H1 (cell line): ENCODE results near the gene SFXN4. TPM values are rescaled to one million over a fixed set of nuclear protein-coding genes. Genes with fewer than 3 reads are reported as not detected.

ENCODE experiments used
- CTCF ChIA-PET: fragments of 300-600 bp; sonication (Branson Sonifier 250); formaldehyde crosslinking; loops from one replicate; lab custom pipeline; 2021; ENCODE audit not compliant: partially characterized antibody; lab: Charles Lee
- POLR2A ChIA-PET: fragments of 300-600 bp; sonication (Branson Sonifier 250); formaldehyde crosslinking; loops from one replicate; lab custom pipeline; 2021; ENCODE audit warnings: inconsistent platforms; ENCODE audit not compliant: partially characterized antibody; lab: Charles Lee
- DNase-seq, 2 experiments: peaks; one replicate each; pipeline versions ENCODE4 v3.0.0 to v3.0.0-alpha.2; 2010 to 2022; ENCODE audit warnings: low spot score in 2 of 2, low read depth in 1 of 2, mixed read lengths in 1 of 2
- FAIRE-seq: peaks from 2 replicates; lab custom pipeline; 2011; peaks lifted over from hg19 to GRCh38; lab: Jason Lieb, UNC
- H2AFZ ChIP-seq: 2 replicates; pipeline ENCODE4 v1.8.1; 2012; ENCODE audit warnings: low read length, inconsistent platforms
- H2AK5ac ChIP-seq: 2 replicates; pipeline ENCODE4 v1.6.1; 2013; ENCODE audit warnings: low read depth, low read length
- H2BK120ac ChIP-seq: replicated peaks from 2 replicates; pipeline ENCODE3; 2013; ENCODE audit warnings: low read depth, low read length, inconsistent platforms
- H2BK12ac ChIP-seq: 2 replicates; pipeline ENCODE4 v1.6.1; 2013; ENCODE audit warnings: low read depth, low read length
- H2BK15ac ChIP-seq: 2 replicates; pipeline ENCODE4 v1.6.1; 2013; ENCODE audit warnings: low read length
- H2BK20ac ChIP-seq: 2 replicates; pipeline ENCODE4 v1.6.1; 2013; ENCODE audit warnings: low read length
- H2BK5ac ChIP-seq: 2 replicates; pipeline ENCODE4 v1.6.1; 2013; ENCODE audit warnings: low read depth, low read length
- H3K14ac ChIP-seq: 2 replicates; pipeline ENCODE4 v1.6.1; 2013; ENCODE audit warnings: inconsistent platforms; ENCODE audit not compliant: insufficient read length
- H3K18ac ChIP-seq: 2 replicates; pipeline ENCODE4 v1.6.1; 2013; ENCODE audit warnings: low read length; ENCODE audit errors: extremely low read depth
- H3K23ac ChIP-seq: 2 replicates; pipeline ENCODE4 v1.6.1; 2013; ENCODE audit warnings: inconsistent platforms; ENCODE audit not compliant: insufficient read length
- H3K23me2 ChIP-seq: 2 replicates; pipeline ENCODE4 v1.6.1; 2013; ENCODE audit warnings: low read depth, low read length
- H3K27ac ChIP-seq: 2 replicates; pipeline ENCODE4 v1.6.1; 2011; ENCODE audit warnings: low read depth, low read length, inconsistent platforms
- H3K27me3 ChIP-seq, 4 experiments: replicated peaks in 1 of 4; 1 replicate in 1 of 4; 2 replicates in 3 of 4; pipeline versions ENCODE4 v1.6.1 to v1.8.1; 2011 to 2013; ENCODE audit warnings: low read length in 3 of 4, mild to moderate bottlenecking in 3 of 4, inconsistent platforms in 2 of 4, mixed read lengths in 2 of 4, moderate library complexity in 1 of 4; ENCODE audit not compliant: control insufficient read depth in 3 of 4, insufficient read depth in 3 of 4; ENCODE audit errors: extremely low read depth in 1 of 4
- H3K36me3 ChIP-seq, 4 experiments: 2 replicates each; pipeline versions ENCODE4 v1.6.1 to v1.8.1; 2011 to 2013; ENCODE audit warnings: mild to moderate bottlenecking in 4 of 4, low read length in 3 of 4, moderate library complexity in 2 of 4, control low read depth in 1 of 4, inconsistent platforms in 1 of 4; ENCODE audit not compliant: insufficient read depth in 4 of 4, control insufficient read depth in 2 of 4
- H3K4ac ChIP-seq: replicated peaks from 2 replicates; pipeline ENCODE3; 2013; ENCODE audit warnings: low read length, low read depth, mixed read lengths, inconsistent platforms; ENCODE audit not compliant: insufficient read length
- H3K4me1 ChIP-seq, 4 experiments: replicated peaks in 1 of 4; 1 replicate in 1 of 4; 2 replicates in 3 of 4; pipeline versions ENCODE4 v1.6.1 to v1.8.1; 2011 to 2013; ENCODE audit warnings: low read length in 3 of 4, inconsistent platforms in 2 of 4, mixed read lengths in 1 of 4; ENCODE audit not compliant: insufficient read depth in 4 of 4, control insufficient read depth in 3 of 4
- H3K4me2 ChIP-seq, 2 experiments: 2 replicates each; pipeline versions ENCODE4 v1.6.1 to v1.8.1; 2011 to 2013; ENCODE audit warnings: low read depth in 2 of 2, low read length in 2 of 2, control low read depth in 1 of 2, inconsistent platforms in 1 of 2, mild to moderate bottlenecking in 1 of 2; ENCODE audit not compliant: insufficient read depth in 1 of 2
- H3K4me3 ChIP-seq, 4 experiments: fragments of 200-600, 300-600 bp in 1 of 4; sonication (generic), shearing (Covaris generic), sonication (Bioruptor Twin) in 1 of 4; 2 replicates each; pipeline versions ENCODE4 v1.5.1 to v1.8.1; 2011 to 2016; ENCODE audit warnings: low read length in 4 of 4, low read depth in 3 of 4, control low read depth in 2 of 4, inconsistent platforms in 2 of 4, mild to moderate bottlenecking in 2 of 4, mixed read lengths in 1 of 4, moderate library complexity in 1 of 4; ENCODE audit not compliant: insufficient read depth in 2 of 4; ENCODE audit errors: extremely low read depth in 1 of 4
- H3K56ac ChIP-seq: replicated peaks from 2 replicates; pipeline ENCODE3; 2013; ENCODE audit warnings: low read depth, mild to moderate bottlenecking, mixed read lengths, low read length, inconsistent platforms; ENCODE audit not compliant: insufficient read length
- H3K79me1 ChIP-seq: 2 replicates; pipeline ENCODE4 v1.6.1; 2013; ENCODE audit warnings: low read depth, low read length, control low read depth
- H3K79me2 ChIP-seq, 2 experiments: 2 replicates each; pipeline versions ENCODE4 v1.6.1 to v1.8.1; 2012 to 2013; ENCODE audit warnings: low read length in 2 of 2, mild to moderate bottlenecking in 2 of 2, inconsistent platforms in 1 of 2; ENCODE audit not compliant: insufficient read depth in 2 of 2, control insufficient read depth in 1 of 2
- H3K9ac ChIP-seq, 4 experiments: replicated peaks in 1 of 4; 1 replicate in 1 of 4; 2 replicates in 3 of 4; pipeline versions ENCODE4 v1.6.1 to v1.8.1; 2011 to 2013; ENCODE audit warnings: low read depth in 3 of 4, low read length in 3 of 4, control low read depth in 2 of 4, mild to moderate bottlenecking in 2 of 4, moderate library complexity in 2 of 4, inconsistent platforms in 1 of 4; ENCODE audit errors: extremely low read depth in 1 of 4
- H3K9me3 ChIP-seq, 2 experiments: 2 replicates each; pipeline versions ENCODE4 v1.6.1 to v1.8.1; 2012 to 2013; ENCODE audit warnings: mild to moderate bottlenecking in 2 of 2, moderate library complexity in 2 of 2, control low read depth in 1 of 2, inconsistent platforms in 1 of 2, low read depth in 1 of 2, low read length in 1 of 2, mixed read lengths in 1 of 2; ENCODE audit not compliant: insufficient read depth in 2 of 2
- H4K20me1 ChIP-seq, 2 experiments: replicated peaks in 1 of 2; 2 replicates each; pipeline versions ENCODE3 to v1.8.1; 2011 to 2013; ENCODE audit warnings: inconsistent platforms in 2 of 2, low read length in 2 of 2, mild to moderate bottlenecking in 1 of 2; ENCODE audit not compliant: insufficient read depth in 2 of 2, control insufficient read depth in 1 of 2
- H4K5ac ChIP-seq: 2 replicates; pipeline ENCODE4 v1.6.1; 2013; ENCODE audit warnings: low read length, low read depth, mixed read lengths, inconsistent platforms; ENCODE audit not compliant: insufficient read length
- H4K8ac ChIP-seq: 2 replicates; pipeline ENCODE4 v1.8.0; 2013; ENCODE audit warnings: mild to moderate bottlenecking, moderate library complexity, low read length, inconsistent platforms; ENCODE audit not compliant: insufficient read depth; ENCODE audit errors: extremely low read depth
- H4K91ac ChIP-seq: replicated peaks from 2 replicates; pipeline ENCODE3; 2013; ENCODE audit warnings: low read length, mixed read lengths, inconsistent platforms; ENCODE audit not compliant: insufficient read length
- CBX8 ChIP-seq: fragments of 300-800, 300-1000 bp; sonication (generic); IDR thresholded peaks from 2 replicates; pipeline ENCODE4 v1.7.1; 2016; ENCODE audit warnings: low read depth, low read length, borderline replicate concordance
- CHD2 ChIP-seq: IDR thresholded peaks from 2 replicates; pipeline ENCODE4 v1.6.1; 2012; ENCODE audit warnings: low read length, improper control_type of control experiment
- E2F6 ChIP-seq: IDR thresholded peaks from 2 replicates; pipeline ENCODE4 v1.6.1; 2012; ENCODE audit warnings: inconsistent platforms
- EZH2 ChIP-seq: fragments of 200-600 bp; sonication (generic); IDR thresholded peaks from 2 replicates; pipeline ENCODE4 v1.7.1; 2012; ENCODE audit warnings: low read depth, mild to moderate bottlenecking, moderate library complexity, low read length, inconsistent platforms; ENCODE audit not compliant: severe bottlenecking
- HDAC6 ChIP-seq: IDR thresholded peaks from one replicate; pipeline ENCODE4 v1.7.1; 2012; ENCODE audit warnings: low read depth, mild to moderate bottlenecking, inconsistent platforms, low read length, moderate library complexity
- KDM4A ChIP-seq: IDR thresholded peaks from one replicate; pipeline ENCODE4 v1.7.1; 2012; ENCODE audit warnings: low read depth, mild to moderate bottlenecking, moderate library complexity, low read length, inconsistent platforms; ENCODE audit not compliant: severe bottlenecking
- NANOG ChIP-seq: IDR thresholded peaks from 2 replicates; pipeline ENCODE4 v1.6.1; 2011; ENCODE audit warnings: low read length, low read depth, mild to moderate bottlenecking, inconsistent platforms; ENCODE audit not compliant: insufficient read depth, poor library complexity, severe bottlenecking
- SP4 ChIP-seq: IDR thresholded peaks from 2 replicates; pipeline ENCODE4 v1.6.1; 2012; ENCODE audit warnings: low read length, inconsistent platforms
- SUZ12 ChIP-seq: fragments of 200-600 bp; sonication (generic); IDR thresholded peaks from 2 replicates; pipeline ENCODE4 v1.6.1; 2012; ENCODE audit warnings: mild to moderate bottlenecking, inconsistent platforms, low read length, moderate library complexity, mixed read lengths
- YY1 ChIP-seq: IDR thresholded peaks from 2 replicates; pipeline ENCODE4 v1.6.1; 2011; ENCODE audit warnings: low read depth, mild to moderate bottlenecking, low read length
- ZNF274 ChIP-seq: IDR thresholded peaks from 2 replicates; pipeline ENCODE4 v1.7.0; 2012; ENCODE audit warnings: low read length, borderline replicate concordance; ENCODE audit errors: extremely low read depth
- WGBS, 2 experiments: shearing (Covaris generic) in 1 of 2; methylation state at CpG; one replicate each; pipeline versions ENCODE4 v1.1.6 to v1.1.7; 2013 to 2015; ENCODE audit warnings: low lambda C conversion rate in 2 of 2, mixed read lengths in 2 of 2, inconsistent platforms in 1 of 2, low coverage in 1 of 2, missing lambda C conversion rate in 1 of 2; ENCODE audit not compliant: insufficient replicate concordance in 2 of 2, insufficient coverage in 1 of 2, insufficient read length in 1 of 2; ENCODE audit errors: extremely low coverage in 1 of 2, missing lambda C conversion rate in 1 of 2; 5-methylcytosine and 5-hydroxymethylcytosine counted together
- polyA plus RNA-seq, 7 experiments: library from polyadenylated mRNA; depleted of rRNA in 3 of 7; stranded (reverse) in 5 of 7; unstranded in 2 of 7; fragments of >200 nt in 5 of 7; fragments of 200-250 nt in 2 of 7; gene quantifications; 1 replicate in 5 of 7; 2 replicates in 1 of 7; 4 replicates in 1 of 7; pipeline versions ENCODE4 v1.2.1 to v1.2.3, GENCODE V29; 2011 to 2013; ENCODE audit warnings: missing spikeins in 2 of 7, mixed read lengths in 2 of 7
- total RNA-seq: library from RNA; stranded (reverse); fragmentation: NEBNext Ultra II Directional; extraction: Animal tissue kit (Norgen Biotek cat#: 25700); gene quantifications from 2 replicates; pipeline ENCODE4 v1.2.1, GENCODE V29; 2021

Gene SFXN4
- total and polyA plus RNA-seq, 2 of the 8 experiments (the other 6 are each of a cell fraction or from before 2014, with no cell fraction given) = 15.4 to 21.6 TPM

- FAIRE-seq (no peak), DNase-seq (peak; percentile 64 to 96)
- Histone ChIP-seq H3K4me3 (peak within 1 kb of the TSS; percentile 86 to 99 (median 92)), H2BK5ac (peak within 1 kb of the TSS; percentile 83), H4K8ac (peak within 1 kb of the TSS; percentile 90), H3K9ac (peak within 1 kb of the TSS; percentile 88 to 94 (median 91)), H2BK120ac (no peak within 1 kb of the TSS), H3K79me2 (peaks cover 4 to 41% of the 10 kb centered on the region in 2 experiments), H2AK5ac (no peak within 1 kb of the TSS), H3K27me3 (no peaks in the 10 kb centered on the region), H2BK15ac (no peak within 1 kb of the TSS), H3K18ac (peak within 1 kb of the TSS; percentile 88), H3K4me2 (peak within 1 kb of the TSS; percentile 79), H2AFZ (peak within 1 kb of the TSS; percentile 91), H3K23me2 (0 out of 2 replicates have a peak, but pooled peaks cover 2% of the 10 kb centered on the region), H3K56ac (peak within 1 kb of the TSS; percentile 20), H3K23ac (no peak within 1 kb of the TSS), H3K27ac (peak within 1 kb of the TSS; percentile 91), H3K4ac (peak within 1 kb of the TSS; percentile 64), H3K4me1 (peaks cover 0 to 3% (median 2%) of the 10 kb centered on the region in 4 experiments; a peak in 4 of 7 replicates), H2BK20ac (no peak within 1 kb of the TSS), H4K5ac (peak within 1 kb of the TSS; percentile 73), H2BK12ac (0 out of 2 replicates have a peak within 1 kb of the TSS, but pooled peaks have one; percentile 21), H4K91ac (peak within 1 kb of the TSS; percentile 95), H3K14ac (peak within 1 kb of the TSS; percentile 5), H3K9me3 (peaks cover 0 to 4% of the 10 kb centered on the region in 2 experiments; a peak in 1 of 4 replicates), H4K20me1 (no peaks in the 10 kb centered on the region), H3K79me1 (peaks cover 2% of the 10 kb centered on the region; the same call in 1 of the 2 replicates), H3K36me3 (peaks cover 2 to 32% (median 9%) of the 10 kb centered on the region in 4 experiments; a peak in 4 of 8 replicates)
- POLR2A ChIA-PET = interaction anchor here (0.7 to 2.0 kb wide), 6 partner anchors 11 to 1878 kb away, joined by 3 to 8 read pairs (median 4); partner anchors contain the start of gene SFXN4
- 1% methylated on average over 42 of the region's 45 CpGs; no CpG with 5 or more reads in 1 of the 2 experiments for WGBS, 2 experiments
- CTCF ChIA-PET = interaction anchor here (2.5 kb wide), 1 partner anchor 21 kb away, joined by 13 read pairs; no protein-coding TSS in a partner anchor
- TF ChIP-seq CBX8 = no peak
- no peak for TF ChIP-seq ZNF274
- peak; percentile 80 for TF ChIP-seq KDM4A
- TF ChIP-seq E2F6 = peak; percentile 2; the same call in 1 of the 2 replicates
- TF ChIP-seq SUZ12 = no peak
- no peak for TF ChIP-seq SP4
- TF ChIP-seq EZH2 = no peak
- TF ChIP-seq NANOG = no peak
- TF ChIP-seq HDAC6 = no peak
- TF ChIP-seq CHD2 = no peak
- peak; percentile 95 for TF ChIP-seq YY1
Measured at GRCh38 chr10:119178372-119179119, 13.0 kb upstream of the SFXN4 start, which contains the start of gene PRDX3. Gene PRDX3, minus strand, starts transcription at chr10:119178812. Its CDS starts 22 bp downstream, at chr10:119178790.
